H1 (cell line): ENCODE measurements around the gene TFDP1. TPM values are rescaled to one million over a fixed set of nuclear protein-coding genes. Genes with fewer than 3 reads are reported as not detected.

ENCODE experiments used
- CTCF ChIA-PET: fragments of 300-600 bp; sonication (Branson Sonifier 250); formaldehyde crosslinking; loops from one replicate; lab custom pipeline; 2021; ENCODE audit not compliant: partially characterized antibody; lab: Charles Lee
- POLR2A ChIA-PET: fragments of 300-600 bp; sonication (Branson Sonifier 250); formaldehyde crosslinking; loops from one replicate; lab custom pipeline; 2021; ENCODE audit warnings: inconsistent platforms; ENCODE audit not compliant: partially characterized antibody; lab: Charles Lee
- DNase-seq, 2 experiments: peaks; one replicate each; pipeline versions ENCODE4 v3.0.0 to v3.0.0-alpha.2; 2010 to 2022; ENCODE audit warnings: low spot score in 2 of 2, low read depth in 1 of 2, mixed read lengths in 1 of 2
- FAIRE-seq: peaks from 2 replicates; lab custom pipeline; 2011; peaks lifted over from hg19 to GRCh38; lab: Jason Lieb, UNC
- H2AFZ ChIP-seq: 2 replicates; pipeline ENCODE4 v1.8.1; 2012; ENCODE audit warnings: low read length, inconsistent platforms
- H2AK5ac ChIP-seq: 2 replicates; pipeline ENCODE4 v1.6.1; 2013; ENCODE audit warnings: low read depth, low read length
- H2BK120ac ChIP-seq: replicated peaks from 2 replicates; pipeline ENCODE3; 2013; ENCODE audit warnings: low read depth, low read length, inconsistent platforms
- H2BK12ac ChIP-seq: 2 replicates; pipeline ENCODE4 v1.6.1; 2013; ENCODE audit warnings: low read depth, low read length
- H2BK15ac ChIP-seq: 2 replicates; pipeline ENCODE4 v1.6.1; 2013; ENCODE audit warnings: low read length
- H2BK20ac ChIP-seq: 2 replicates; pipeline ENCODE4 v1.6.1; 2013; ENCODE audit warnings: low read length
- H2BK5ac ChIP-seq: 2 replicates; pipeline ENCODE4 v1.6.1; 2013; ENCODE audit warnings: low read depth, low read length
- H3K14ac ChIP-seq: 2 replicates; pipeline ENCODE4 v1.6.1; 2013; ENCODE audit warnings: inconsistent platforms; ENCODE audit not compliant: insufficient read length
- H3K18ac ChIP-seq: 2 replicates; pipeline ENCODE4 v1.6.1; 2013; ENCODE audit warnings: low read length; ENCODE audit errors: extremely low read depth
- H3K23ac ChIP-seq: 2 replicates; pipeline ENCODE4 v1.6.1; 2013; ENCODE audit warnings: inconsistent platforms; ENCODE audit not compliant: insufficient read length
- H3K23me2 ChIP-seq: 2 replicates; pipeline ENCODE4 v1.6.1; 2013; ENCODE audit warnings: low read depth, low read length
- H3K27ac ChIP-seq: 2 replicates; pipeline ENCODE4 v1.6.1; 2011; ENCODE audit warnings: low read depth, low read length, inconsistent platforms
- H3K27me3 ChIP-seq, 4 experiments: replicated peaks in 1 of 4; 1 replicate in 1 of 4; 2 replicates in 3 of 4; pipeline versions ENCODE4 v1.6.1 to v1.8.1; 2011 to 2013; ENCODE audit warnings: low read length in 3 of 4, mild to moderate bottlenecking in 3 of 4, inconsistent platforms in 2 of 4, mixed read lengths in 2 of 4, moderate library complexity in 1 of 4; ENCODE audit not compliant: control insufficient read depth in 3 of 4, insufficient read depth in 3 of 4; ENCODE audit errors: extremely low read depth in 1 of 4
- H3K36me3 ChIP-seq, 4 experiments: 2 replicates each; pipeline versions ENCODE4 v1.6.1 to v1.8.1; 2011 to 2013; ENCODE audit warnings: mild to moderate bottlenecking in 4 of 4, low read length in 3 of 4, moderate library complexity in 2 of 4, control low read depth in 1 of 4, inconsistent platforms in 1 of 4; ENCODE audit not compliant: insufficient read depth in 4 of 4, control insufficient read depth in 2 of 4
- H3K4ac ChIP-seq: replicated peaks from 2 replicates; pipeline ENCODE3; 2013; ENCODE audit warnings: low read length, low read depth, mixed read lengths, inconsistent platforms; ENCODE audit not compliant: insufficient read length
- H3K4me1 ChIP-seq, 4 experiments: replicated peaks in 1 of 4; 1 replicate in 1 of 4; 2 replicates in 3 of 4; pipeline versions ENCODE4 v1.6.1 to v1.8.1; 2011 to 2013; ENCODE audit warnings: low read length in 3 of 4, inconsistent platforms in 2 of 4, mixed read lengths in 1 of 4; ENCODE audit not compliant: insufficient read depth in 4 of 4, control insufficient read depth in 3 of 4
- H3K4me2 ChIP-seq, 2 experiments: 2 replicates each; pipeline versions ENCODE4 v1.6.1 to v1.8.1; 2011 to 2013; ENCODE audit warnings: low read depth in 2 of 2, low read length in 2 of 2, control low read depth in 1 of 2, inconsistent platforms in 1 of 2, mild to moderate bottlenecking in 1 of 2; ENCODE audit not compliant: insufficient read depth in 1 of 2
- H3K4me3 ChIP-seq, 4 experiments: fragments of 200-600, 300-600 bp in 1 of 4; sonication (generic), shearing (Covaris generic), sonication (Bioruptor Twin) in 1 of 4; 2 replicates each; pipeline versions ENCODE4 v1.5.1 to v1.8.1; 2011 to 2016; ENCODE audit warnings: low read length in 4 of 4, low read depth in 3 of 4, control low read depth in 2 of 4, inconsistent platforms in 2 of 4, mild to moderate bottlenecking in 2 of 4, mixed read lengths in 1 of 4, moderate library complexity in 1 of 4; ENCODE audit not compliant: insufficient read depth in 2 of 4; ENCODE audit errors: extremely low read depth in 1 of 4
- H3K56ac ChIP-seq: replicated peaks from 2 replicates; pipeline ENCODE3; 2013; ENCODE audit warnings: low read depth, mild to moderate bottlenecking, mixed read lengths, low read length, inconsistent platforms; ENCODE audit not compliant: insufficient read length
- H3K79me1 ChIP-seq: 2 replicates; pipeline ENCODE4 v1.6.1; 2013; ENCODE audit warnings: low read depth, low read length, control low read depth
- H3K79me2 ChIP-seq, 2 experiments: 2 replicates each; pipeline versions ENCODE4 v1.6.1 to v1.8.1; 2012 to 2013; ENCODE audit warnings: low read length in 2 of 2, mild to moderate bottlenecking in 2 of 2, inconsistent platforms in 1 of 2; ENCODE audit not compliant: insufficient read depth in 2 of 2, control insufficient read depth in 1 of 2
- H3K9ac ChIP-seq, 4 experiments: replicated peaks in 1 of 4; 1 replicate in 1 of 4; 2 replicates in 3 of 4; pipeline versions ENCODE4 v1.6.1 to v1.8.1; 2011 to 2013; ENCODE audit warnings: low read depth in 3 of 4, low read length in 3 of 4, control low read depth in 2 of 4, mild to moderate bottlenecking in 2 of 4, moderate library complexity in 2 of 4, inconsistent platforms in 1 of 4; ENCODE audit errors: extremely low read depth in 1 of 4
- H3K9me3 ChIP-seq, 2 experiments: 2 replicates each; pipeline versions ENCODE4 v1.6.1 to v1.8.1; 2012 to 2013; ENCODE audit warnings: mild to moderate bottlenecking in 2 of 2, moderate library complexity in 2 of 2, control low read depth in 1 of 2, inconsistent platforms in 1 of 2, low read depth in 1 of 2, low read length in 1 of 2, mixed read lengths in 1 of 2; ENCODE audit not compliant: insufficient read depth in 2 of 2
- H4K20me1 ChIP-seq, 2 experiments: replicated peaks in 1 of 2; 2 replicates each; pipeline versions ENCODE3 to v1.8.1; 2011 to 2013; ENCODE audit warnings: inconsistent platforms in 2 of 2, low read length in 2 of 2, mild to moderate bottlenecking in 1 of 2; ENCODE audit not compliant: insufficient read depth in 2 of 2, control insufficient read depth in 1 of 2
- H4K5ac ChIP-seq: 2 replicates; pipeline ENCODE4 v1.6.1; 2013; ENCODE audit warnings: low read length, low read depth, mixed read lengths, inconsistent platforms; ENCODE audit not compliant: insufficient read length
- H4K8ac ChIP-seq: 2 replicates; pipeline ENCODE4 v1.8.0; 2013; ENCODE audit warnings: mild to moderate bottlenecking, moderate library complexity, low read length, inconsistent platforms; ENCODE audit not compliant: insufficient read depth; ENCODE audit errors: extremely low read depth
- H4K91ac ChIP-seq: replicated peaks from 2 replicates; pipeline ENCODE3; 2013; ENCODE audit warnings: low read length, mixed read lengths, inconsistent platforms; ENCODE audit not compliant: insufficient read length
- ASH2L ChIP-seq: fragments of 200-600, 300-600 bp; sonication (generic); IDR thresholded peaks from one replicate; pipeline ENCODE4 v1.7.1; 2017; ENCODE audit warnings: low read length
- CHD2 ChIP-seq: IDR thresholded peaks from 2 replicates; pipeline ENCODE4 v1.6.1; 2012; ENCODE audit warnings: low read length, improper control_type of control experiment
- CREB1 ChIP-seq: IDR thresholded peaks from 2 replicates; pipeline ENCODE4 v1.6.1; 2012; ENCODE audit warnings: inconsistent platforms
- FOSL1 ChIP-seq: IDR thresholded peaks from 2 replicates; pipeline ENCODE4 v1.6.1; 2011; ENCODE audit warnings: mild to moderate bottlenecking, low read depth, low read length, moderate library complexity; ENCODE audit not compliant: insufficient read depth
- GTF2F1 ChIP-seq: IDR thresholded peaks from 2 replicates; pipeline ENCODE4 v1.6.1; 2012; ENCODE audit warnings: low read depth, low read length, improper control_type of control experiment, borderline replicate concordance
- KDM4A ChIP-seq: IDR thresholded peaks from one replicate; pipeline ENCODE4 v1.7.1; 2012; ENCODE audit warnings: low read depth, mild to moderate bottlenecking, moderate library complexity, low read length, inconsistent platforms; ENCODE audit not compliant: severe bottlenecking
- KDM5A ChIP-seq: fragments of 200-600 bp; IDR thresholded peaks from 2 replicates; pipeline ENCODE4 v1.7.1; 2012; ENCODE audit warnings: mild to moderate bottlenecking, low read length, inconsistent platforms, mixed read lengths
- PHF8 ChIP-seq: fragments of 200-600 bp; sonication (generic); conservative IDR thresholded peaks from 2 replicates; pipeline ENCODE4 v1.7.1; 2012; ENCODE audit warnings: low read depth, mild to moderate bottlenecking, inconsistent platforms, low read length, moderate library complexity
- RAD21 ChIP-seq, 2 experiments: IDR thresholded peaks in 1 of 2; conservative IDR thresholded peaks in 1 of 2; 2 replicates each; pipeline ENCODE4 v1.6.1; 2011; ENCODE audit warnings: low read depth in 2 of 2, low read length in 2 of 2, improper control_type of control experiment in 1 of 2, inconsistent platforms in 1 of 2, mild to moderate bottlenecking in 1 of 2, moderate library complexity in 1 of 2
- RBBP5 ChIP-seq: IDR thresholded peaks from 2 replicates; pipeline ENCODE4 v1.7.1; 2012; ENCODE audit warnings: low read depth, mild to moderate bottlenecking, inconsistent platforms, low read length, moderate library complexity, borderline replicate concordance
- RNF2 ChIP-seq: fragments of 200-900, 300-1000 bp; sonication (generic); IDR thresholded peaks from 2 replicates; pipeline ENCODE4 v1.7.1; 2016; ENCODE audit warnings: borderline replicate concordance, low read depth, mild to moderate bottlenecking, antibody characterized with exemption, low read length; ENCODE audit not compliant: poor library complexity, severe bottlenecking; ENCODE audit errors: missing control alignments
- SIN3A ChIP-seq, 2 experiments: IDR thresholded peaks in 1 of 2; conservative IDR thresholded peaks in 1 of 2; 2 replicates each; pipeline ENCODE4 v1.6.1; 2011 to 2012; ENCODE audit warnings: low read length in 2 of 2, improper control_type of control experiment in 1 of 2, low read depth in 1 of 2, mild to moderate bottlenecking in 1 of 2
- TCF12 ChIP-seq: IDR thresholded peaks from 2 replicates; pipeline ENCODE4 v1.6.1; 2011; ENCODE audit warnings: low read depth, mild to moderate bottlenecking, low read length
- WGBS, 2 experiments: shearing (Covaris generic) in 1 of 2; methylation state at CpG; one replicate each; pipeline versions ENCODE4 v1.1.6 to v1.1.7; 2013 to 2015; ENCODE audit warnings: low lambda C conversion rate in 2 of 2, mixed read lengths in 2 of 2, inconsistent platforms in 1 of 2, low coverage in 1 of 2, missing lambda C conversion rate in 1 of 2; ENCODE audit not compliant: insufficient replicate concordance in 2 of 2, insufficient coverage in 1 of 2, insufficient read length in 1 of 2; ENCODE audit errors: extremely low coverage in 1 of 2, missing lambda C conversion rate in 1 of 2; 5-methylcytosine and 5-hydroxymethylcytosine counted together
- polyA plus RNA-seq, 7 experiments: library from polyadenylated mRNA; depleted of rRNA in 3 of 7; stranded (reverse) in 5 of 7; unstranded in 2 of 7; fragments of >200 nt in 5 of 7; fragments of 200-250 nt in 2 of 7; gene quantifications; 1 replicate in 5 of 7; 2 replicates in 1 of 7; 4 replicates in 1 of 7; pipeline versions ENCODE4 v1.2.1 to v1.2.3, GENCODE V29; 2011 to 2013; ENCODE audit warnings: missing spikeins in 2 of 7, mixed read lengths in 2 of 7
- total RNA-seq: library from RNA; stranded (reverse); fragmentation: NEBNext Ultra II Directional; extraction: Animal tissue kit (Norgen Biotek cat#: 25700); gene quantifications from 2 replicates; pipeline ENCODE4 v1.2.1, GENCODE V29; 2021

TFDP1 gene
- total and polyA plus RNA-seq, 2 of the 8 experiments (the other 6 are each of a cell fraction or from before 2014, with no cell fraction given), result 43.6 to 81.9 TPM

DNA sequence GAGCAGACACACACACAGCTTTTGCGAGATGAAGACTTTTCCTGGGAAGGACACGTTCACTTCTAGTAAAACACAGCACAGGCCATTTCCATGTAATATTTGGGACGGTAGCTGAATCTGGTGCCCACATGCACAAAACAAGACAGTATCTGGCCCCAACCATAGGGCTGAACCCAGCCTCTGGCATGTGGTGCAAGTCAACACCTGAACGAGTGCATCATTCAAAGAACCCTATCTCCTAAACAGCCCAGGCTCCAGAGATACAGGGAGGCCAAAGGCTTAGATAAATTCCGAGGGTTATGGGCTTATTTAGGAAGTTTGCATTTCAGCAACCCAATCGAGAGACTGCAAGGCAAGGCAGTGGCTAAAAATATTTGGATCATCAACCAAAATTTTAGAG is 2.7 kb upstream of the TFDP1 start:
- Histone ChIP-seq H3K14ac (no peak overlapping the region), H3K79me2 (peaks cover 0 to 15% of the 10 kb centered on the region in 2 experiments; a peak in 2 of 4 replicates), H3K4ac (no peak overlapping the region), H4K20me1 (peaks cover 2 to 5% of the 10 kb centered on the region in 2 experiments), H3K4me3 (no peak overlapping the region), H4K5ac (no peak overlapping the region), H3K27ac (no peak overlapping the region), H3K4me2 (no peak overlapping the region), H2BK15ac (no peak overlapping the region), H3K79me1 (peaks cover 5% of the 10 kb centered on the region), H2BK5ac (no peak overlapping the region), H3K23ac (no peak overlapping the region), H3K36me3 (peaks cover 0 to 7% (median 3%) of the 10 kb centered on the region in 4 experiments; a peak in 4 of 8 replicates), H2BK120ac (no peak overlapping the region), H4K91ac (no peak overlapping the region), H2AFZ (no peak overlapping the region), H2BK20ac (no peak overlapping the region), H3K23me2 (peaks cover 8% of the 10 kb centered on the region), H3K56ac (no peak overlapping the region), H4K8ac (no peak overlapping the region), H3K18ac (no peak overlapping the region), H3K9ac (peak overlapping the region in 1 of 4 experiments; percentile 11; a peak in 1 of 7 replicates), H2BK12ac (no peak overlapping the region), H3K27me3 (no peaks in the 10 kb centered on the region), H3K9me3 (no peaks in the 10 kb centered on the region), H3K4me1 (peaks cover 0 to 3% (median 1%) of the 10 kb centered on the region in 4 experiments; a peak in 1 of 7 replicates), H2AK5ac (no peak overlapping the region)
- whole genome bisulfite sequencing, 2 experiments, result 86% methylated on average over 6 of the region's 6 CpGs; no CpG with 5 or more reads in 1 of the 2 experiments
- CTCF ChIA-PET, result interaction anchor here (0.7 kb wide), 1 partner anchor 15 kb away, joined by 4 read pairs; no protein-coding TSS in a partner anchor
- peak in 1 of 2 experiments; percentile 39 for DNase-seq
- FAIRE-seq, result no peak
- POLR2A ChIA-PET, result no interaction called here
- no peak for TF ChIP-seq RAD21 (IDR thresholded peaks at IDR 0.05 in 1 of 2, conservative IDR thresholded peaks at IDR 0.05 in 1 of 2; ENCODE audit: low read depth in 2 of 2, low read length in 2 of 2)
- no peak for TF ChIP-seq ASH2L
- TF ChIP-seq RBBP5, result no peak
- TF ChIP-seq PHF8, result no peak
- TF ChIP-seq KDM5A, result no peak
- no peak for TF ChIP-seq FOSL1
- no peak for TF ChIP-seq GTF2F1
- no peak for TF ChIP-seq CHD2
- no peak for TF ChIP-seq TCF12
- no peak for TF ChIP-seq CREB1
- no peak for TF ChIP-seq KDM4A
- no peak for TF ChIP-seq RNF2
- TF ChIP-seq SIN3A (conservative IDR thresholded peaks at IDR 0.05 in 1 of 2, IDR thresholded peaks at IDR 0.05 in 1 of 2; ENCODE audit: low read depth in 1 of 2, low read length in 2 of 2), result no peak
